Activated naive CD4-positive, alpha-beta T cell treated with anti-CD3 and anti-CD28 coated beads, Interleukin-2, amount 10 ng/mL, durations not matched to agents 7 days and 5 days (primary cell): ENCODE results near the gene OR6C68.

ENCODE experiments used
- CTCF ChIA-PET: fragments of 350-600 bp; sonication (Branson Sonifier 250); formaldehyde crosslinking; loops from one replicate; lab custom pipeline; 2021; ENCODE audit warnings: antibody characterized with exemption; lab: Charles Lee
- DNase-seq: peaks from one replicate; pipeline ENCODE4 v3.0.0-alpha.2; 2020
- H3K27ac Mint-ChIP-seq: one replicate; pipeline ENCODE4 v1.8.0; 2021; ENCODE audit warnings: mild to moderate bottlenecking, moderate library complexity, mixed read lengths
- H3K27me3 Mint-ChIP-seq: one replicate; pipeline ENCODE4 v1.8.0; 2021; ENCODE audit warnings: mild to moderate bottlenecking, mixed read lengths
- H3K36me3 Mint-ChIP-seq: one replicate; pipeline ENCODE4 v1.8.0; 2021; ENCODE audit warnings: mixed read lengths
- H3K4me1 Mint-ChIP-seq: one replicate; pipeline ENCODE4 v1.8.0; 2021; ENCODE audit warnings: mixed read lengths
- H3K4me3 Mint-ChIP-seq: one replicate; pipeline ENCODE4 v1.8.0; 2021; ENCODE audit warnings: mild to moderate bottlenecking, moderate library complexity, mixed read lengths
- H3K9me3 Mint-ChIP-seq: one replicate; pipeline ENCODE4 v1.8.0; 2021; ENCODE audit warnings: mixed read lengths

Gene OR6C68

GRCh38 chr12:55501601-55502000 lies 9.4 kb downstream of the OR6C68 start:
- Mint-ChIP-seq H3K9me3 (no peaks in the 10 kb centered on the region), H3K27ac (no peak overlapping the region), H3K4me3 (no peak overlapping the region), H3K27me3 (no peaks in the 10 kb centered on the region), H3K4me1 (no peaks in the 10 kb centered on the region), H3K36me3 (no peaks in the 10 kb centered on the region)
- no peak for DNase-seq
- CTCF ChIA-PET: no interaction called here

- H3K4me3 Mint-ChIP-seq: no peak overlapping the region
- DNase-seq: no peak
- H3K9me3 Mint-ChIP-seq: no peaks in the 10 kb centered on the region
- no peaks in the 10 kb centered on the region for H3K4me1 Mint-ChIP-seq
- CTCF ChIA-PET: no interaction called here
- no peak overlapping the region for H3K27ac Mint-ChIP-seq
- no peaks in the 10 kb centered on the region for H3K36me3 Mint-ChIP-seq
- H3K27me3 Mint-ChIP-seq: peaks cover 3% of the 10 kb centered on the region
Observed at GRCh38 chr12:55515696-55516095, 23.5 kb downstream of the OR6C68 start.

DNA sequence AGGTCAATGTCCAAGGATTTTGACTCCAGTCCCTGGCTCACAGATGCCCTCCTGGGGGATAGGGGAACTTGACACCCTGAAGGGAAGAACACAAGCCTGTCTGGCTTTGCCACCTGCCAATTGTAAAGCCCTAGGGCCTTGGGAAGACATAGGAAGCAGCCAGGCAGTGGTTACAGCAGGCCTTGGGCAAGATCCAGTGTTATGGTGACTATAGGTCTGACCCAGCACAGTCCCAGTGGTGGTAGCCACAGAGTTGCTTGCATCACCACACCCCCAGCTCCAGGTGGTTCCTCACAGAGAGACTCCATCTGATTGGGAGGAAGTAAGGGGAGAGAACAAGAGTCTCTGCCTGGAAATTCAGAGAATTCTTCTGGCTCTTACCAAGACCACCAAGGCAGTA lies 24.2 kb downstream of the OR6C68 start:
- DNase-seq: no peak
- no peaks in the 10 kb centered on the region for H3K4me1 Mint-ChIP-seq
- no peaks in the 10 kb centered on the region for H3K36me3 Mint-ChIP-seq
- no peaks in the 10 kb centered on the region for H3K9me3 Mint-ChIP-seq
- CTCF ChIA-PET: no interaction called here
- H3K4me3 Mint-ChIP-seq: no peak overlapping the region
- peaks cover 3% of the 10 kb centered on the region for H3K27me3 Mint-ChIP-seq
- no peak overlapping the region for H3K27ac Mint-ChIP-seq
